CD4-positive, alpha-beta T cell (primary cell): ENCODE data around the gene JPT1. TPM values are rescaled to one million over a fixed set of nuclear protein-coding genes. Genes with fewer than 3 reads are reported as not detected.

Experiments used
- ATAC-seq: fragments of 200-7000 bp; cut with Tn5 transposase; one replicate; pipeline ENCODE4 v1.10.0; 2022; ENCODE audit warnings: mild to moderate bottlenecking; ENCODE audit not compliant: poor library complexity
- CTCF ChIA-PET: fragments of 350-600 bp; sonication (Branson Sonifier 250); formaldehyde crosslinking; loops from one replicate; lab custom pipeline; 2021; ENCODE audit warnings: antibody characterized with exemption, inconsistent platforms; lab: Charles Lee
- POLR2A ChIA-PET: fragments of 350-600 bp; sonication (Branson Sonifier 250); formaldehyde crosslinking; loops from one replicate; lab custom pipeline; 2021; ENCODE audit warnings: antibody characterized with exemption, inconsistent platforms; lab: Charles Lee
- DNase-seq, 14 experiments: peaks; one replicate each; pipeline ENCODE4 v3.0.0-alpha.2; 2013 to 2020; ENCODE audit warnings: mixed read lengths in 2 of 14
- H3K27ac ChIP-seq, 2 donors: one replicate each; pipeline versions ENCODE4 v1.5.1 to v1.7.0; 2013; ENCODE audit warnings: low read length in 2 of 2, low read depth in 1 of 2, mild to moderate bottlenecking in 1 of 2
- H3K27me3 ChIP-seq, 2 experiments: 1 replicate in 1 of 2; 2 replicates in 1 of 2; pipeline versions ENCODE4 v1.6.1 to v1.7.0; 2013; ENCODE audit warnings: low read length in 2 of 2, control low read depth in 1 of 2, mild to moderate bottlenecking in 1 of 2, moderate library complexity in 1 of 2; ENCODE audit not compliant: insufficient read depth in 2 of 2, control insufficient read depth in 1 of 2
- H3K36me3 ChIP-seq: one replicate; pipeline ENCODE4 v1.6.1; 2013; ENCODE audit warnings: low read length, control low read depth; ENCODE audit not compliant: insufficient read depth
- H3K4me1 ChIP-seq: one replicate; pipeline ENCODE4 v1.6.1; 2013; ENCODE audit warnings: low read length, control low read depth; ENCODE audit not compliant: insufficient read depth
- H3K4me3 ChIP-seq: one replicate; pipeline ENCODE4 v1.5.1; 2013; ENCODE audit warnings: mild to moderate bottlenecking, low read length, moderate library complexity
- H3K9me3 ChIP-seq, 2 experiments: 1 replicate in 1 of 2; 2 replicates in 1 of 2; pipeline versions ENCODE4 v1.6.1 to v1.7.0; 2013; ENCODE audit warnings: low read length in 2 of 2, mild to moderate bottlenecking in 2 of 2, control low read depth in 1 of 2, moderate library complexity in 1 of 2; ENCODE audit not compliant: control insufficient read depth in 1 of 2, insufficient read depth in 1 of 2
- H3K27ac Mint-ChIP-seq: one replicate; pipeline ENCODE4 v1.8.0; 2020; ENCODE audit warnings: mixed read lengths
- H3K27me3 Mint-ChIP-seq: one replicate; pipeline ENCODE4 v1.8.0; 2021; ENCODE audit warnings: mixed read lengths
- H3K36me3 Mint-ChIP-seq: one replicate; pipeline ENCODE4 v1.8.0; 2021; ENCODE audit warnings: low read depth, mixed read lengths
- H3K4me1 Mint-ChIP-seq: one replicate; pipeline ENCODE4 v1.8.0; 2021; ENCODE audit warnings: low read depth, mixed read lengths
- H3K4me3 Mint-ChIP-seq: one replicate; pipeline ENCODE4 v1.8.0; 2020; ENCODE audit warnings: mild to moderate bottlenecking, mixed read lengths
- H3K9me3 Mint-ChIP-seq: one replicate; pipeline ENCODE4 v1.8.0; 2020; ENCODE audit warnings: mixed read lengths
- intact Hi-C, 2 experiments: fragments of 100-400 bp; cut with DNase I in 1 of 2; cut with micrococcal nuclease in 1 of 2; formaldehyde crosslinking; loops; one replicate each; pipeline versions ENCODE4 v1.15.1 to v1.9.0; 2023 to 2025; cut with DNase I, micrococcal nuclease
- total RNA-seq, 174 experiments: library from RNA in 2 of 174; stranded (reverse) in 2 of 174; gene quantifications; one replicate each; pipeline ENCODE4 v1.2.3 and lab custom pipeline; 2021 to 2026
- TF ChIP-seq, protein P1 (sequence below): fragments of 200-600 bp; IDR thresholded peaks from one replicate; pipeline ENCODE4 v1.8.0; 2022; ENCODE audit warnings: antibody characterized with exemption, mild to moderate bottlenecking

Gene JPT1
- total RNA-seq, 2 experiments from 2014 or later, result 21.3 to 25.5 TPM

- intact Hi-C loops, result no loop called here
- Mint-ChIP-seq H3K4me3 (peak within 1 kb of the TSS; percentile 91), H3K36me3 (no peaks in the 10 kb centered on the region), H3K27ac (peak within 1 kb of the TSS; percentile 87), H3K27me3 (no peaks in the 10 kb centered on the region), H3K4me1 (peaks cover 63% of the 10 kb centered on the region), H3K9me3 (no peaks in the 10 kb centered on the region)
- ChIA-PET CTCF (interaction anchor here (0.7 kb wide), 1 partner anchor 130 kb away, joined by 3 read pairs; no protein-coding TSS in a partner anchor), POLR2A (interaction anchor here (0.7 to 3.1 kb wide), 19 partner anchors 10 to 201 kb away, joined by 3 to 18 read pairs (median 4); partner anchors contain the start of genes ARMC7, CDR2L, JPT1 and KCTD2)
- DNase-seq, result peak in 11 of 14 experiments; percentile 28 to 72 (median 53)
- no peaks in the 10 kb centered on the region for H3K9me3 ChIP-seq
- H3K27me3 ChIP-seq, result no peaks in the 10 kb centered on the region
- H3K27ac ChIP-seq, result peak within 1 kb of the TSS; percentile 41 to 53
- peak; percentile 72 for ATAC-seq
- no peaks in the 10 kb centered on the region for H3K36me3 ChIP-seq
- H3K4me1 ChIP-seq, result peaks cover 47% of the 10 kb centered on the region
- H3K4me3 ChIP-seq, result peak within 1 kb of the TSS; percentile 74
- TF ChIP-seq, protein P1, sequence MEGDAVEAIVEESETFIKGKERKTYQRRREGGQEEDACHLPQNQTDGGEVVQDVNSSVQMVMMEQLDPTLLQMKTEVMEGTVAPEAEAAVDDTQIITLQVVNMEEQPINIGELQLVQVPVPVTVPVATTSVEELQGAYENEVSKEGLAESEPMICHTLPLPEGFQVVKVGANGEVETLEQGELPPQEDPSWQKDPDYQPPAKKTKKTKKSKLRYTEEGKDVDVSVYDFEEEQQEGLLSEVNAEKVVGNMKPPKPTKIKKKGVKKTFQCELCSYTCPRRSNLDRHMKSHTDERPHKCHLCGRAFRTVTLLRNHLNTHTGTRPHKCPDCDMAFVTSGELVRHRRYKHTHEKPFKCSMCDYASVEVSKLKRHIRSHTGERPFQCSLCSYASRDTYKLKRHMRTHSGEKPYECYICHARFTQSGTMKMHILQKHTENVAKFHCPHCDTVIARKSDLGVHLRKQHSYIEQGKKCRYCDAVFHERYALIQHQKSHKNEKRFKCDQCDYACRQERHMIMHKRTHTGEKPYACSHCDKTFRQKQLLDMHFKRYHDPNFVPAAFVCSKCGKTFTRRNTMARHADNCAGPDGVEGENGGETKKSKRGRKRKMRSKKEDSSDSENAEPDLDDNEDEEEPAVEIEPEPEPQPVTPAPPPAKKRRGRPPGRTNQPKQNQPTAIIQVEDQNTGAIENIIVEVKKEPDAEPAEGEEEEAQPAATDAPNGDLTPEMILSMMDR, result no peak
Observed at GRCh38 chr17:75087558-75088453, 66.5 kb downstream of the JPT1 start, which contains the start of gene SLC16A5. Gene SLC16A5, plus strand, starts transcription at chr17:75087954. Its CDS starts 5,683 bp downstream, at chr17:75093637.

- Histone ChIP-seq H3K4me3 (peak overlapping the region; percentile 74), H3K36me3 (no peaks in the 10 kb centered on the region), H3K9me3 (no peaks in the 10 kb centered on the region), H3K27me3 (no peaks in the 10 kb centered on the region), H3K27ac (peak overlapping the region; percentile 41 to 53), H3K4me1 (peaks cover 47% of the 10 kb centered on the region)
- ChIA-PET POLR2A (interaction anchor here (0.7 to 3.1 kb wide), 15 partner anchors 9 to 202 kb away, joined by 3 to 18 read pairs (median 4); partner anchors contain the start of genes ARMC7, CDR2L, JPT1 and KCTD2), CTCF (no interaction called here)
- ATAC-seq, result no peak
- intact Hi-C loops, result no loop called here
- Mint-ChIP-seq H3K27me3 (no peaks in the 10 kb centered on the region), H3K27ac (peak overlapping the region; percentile 87), H3K4me1 (peaks cover 67% of the 10 kb centered on the region), H3K36me3 (no peaks in the 10 kb centered on the region), H3K4me3 (peak overlapping the region; percentile 91), H3K9me3 (no peaks in the 10 kb centered on the region)
- TF ChIP-seq, protein P1, result no peak
- no peak for DNase-seq
Observed at GRCh38 chr17:75087182-75087557, 67.1 kb downstream of the JPT1 start.

DNA sequence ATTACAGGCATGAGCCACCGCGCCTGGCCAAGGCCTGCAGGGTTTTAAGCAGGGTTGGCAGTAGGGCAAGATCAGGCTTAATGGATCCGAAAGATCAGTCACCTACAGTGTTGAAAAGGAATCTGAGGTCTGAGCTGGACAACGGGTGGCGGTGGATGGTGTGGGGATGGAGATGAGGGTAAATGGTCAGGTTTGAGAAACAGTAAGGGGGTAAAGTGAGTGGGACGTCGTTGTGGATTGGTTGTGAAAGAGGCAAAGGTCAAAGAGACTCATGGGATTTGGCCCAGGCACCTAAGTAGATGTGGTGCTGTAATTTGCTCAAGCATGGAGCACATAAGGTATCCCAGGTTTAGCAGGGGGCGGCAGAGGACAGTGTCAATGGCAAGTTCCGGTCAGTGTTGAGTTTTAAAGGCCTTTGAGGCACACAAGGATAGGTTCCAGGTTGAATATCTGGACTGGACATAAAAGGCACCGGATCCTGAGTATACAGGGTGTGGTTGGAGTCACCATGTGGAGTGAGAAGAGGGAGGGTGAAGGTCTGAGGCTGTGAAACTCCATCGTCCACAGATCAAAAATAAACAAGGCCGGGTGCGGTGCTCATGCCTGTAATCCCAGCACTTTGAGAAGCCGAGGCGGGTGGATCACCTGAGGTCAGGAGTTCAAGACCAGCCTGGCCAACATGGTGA lies 67.7 kb downstream of the JPT1 start:
- Histone ChIP-seq H3K4me1 (peaks cover 47% of the 10 kb centered on the region), H3K4me3 (no peak overlapping the region), H3K36me3 (no peaks in the 10 kb centered on the region), H3K9me3 (no peaks in the 10 kb centered on the region), H3K27me3 (no peaks in the 10 kb centered on the region), H3K27ac (no peak overlapping the region)
- no peak for DNase-seq
- Mint-ChIP-seq H3K4me3 (peak overlapping the region; percentile 64), H3K27me3 (no peaks in the 10 kb centered on the region), H3K4me1 (peaks cover 63% of the 10 kb centered on the region), H3K36me3 (no peaks in the 10 kb centered on the region), H3K27ac (peak overlapping the region; percentile 87), H3K9me3 (no peaks in the 10 kb centered on the region)
- ChIA-PET POLR2A (interaction anchor here (1.0 to 3.1 kb wide), 7 partner anchors 9 to 203 kb away, joined by 3 to 18 read pairs (median 4); partner anchors contain the start of genes ARMC7, CDR2L, JPT1 and SLC25A19), CTCF (interaction anchor here (0.7 kb wide), 1 partner anchor 14 kb away, joined by 3 read pairs; no protein-coding TSS in a partner anchor)
- TF ChIP-seq, protein P1, result no peak
- intact Hi-C loops, result no loop called here
- ATAC-seq, result no peak
